GM06990 (cell line): ENCODE measurements around the gene FOCAD.

Experiments
- DNase-seq: peaks from one replicate; pipeline ENCODE4 v3.0.0-alpha.2; 2011; ENCODE audit not compliant: insufficient read length; ENCODE audit errors: extremely low read depth
- H3K27me3 ChIP-seq: replicated peaks from 2 replicates; pipeline ENCODE4 v1.6.0; 2011; ENCODE audit warnings: low read length; ENCODE audit not compliant: control insufficient read depth, insufficient read depth
- H3K36me3 ChIP-seq: 2 replicates; pipeline ENCODE4 v1.5.1; 2011; ENCODE audit warnings: low read length; ENCODE audit not compliant: control insufficient read depth, insufficient read depth
- H3K4me3 ChIP-seq: replicated peaks from 2 replicates; pipeline ENCODE4 v1.5.1; 2011; ENCODE audit warnings: low read depth, mild to moderate bottlenecking, control low read depth, low read length
- TF ChIP-seq, protein P1 (sequence below): IDR thresholded peaks from 2 replicates; pipeline ENCODE4 v1.5.1; 2011; ENCODE audit warnings: low read length, control low read depth, mild to moderate bottlenecking, inconsistent platforms; ENCODE audit not compliant: insufficient read depth, poor library complexity, severe bottlenecking

Gene FOCAD

DNA sequence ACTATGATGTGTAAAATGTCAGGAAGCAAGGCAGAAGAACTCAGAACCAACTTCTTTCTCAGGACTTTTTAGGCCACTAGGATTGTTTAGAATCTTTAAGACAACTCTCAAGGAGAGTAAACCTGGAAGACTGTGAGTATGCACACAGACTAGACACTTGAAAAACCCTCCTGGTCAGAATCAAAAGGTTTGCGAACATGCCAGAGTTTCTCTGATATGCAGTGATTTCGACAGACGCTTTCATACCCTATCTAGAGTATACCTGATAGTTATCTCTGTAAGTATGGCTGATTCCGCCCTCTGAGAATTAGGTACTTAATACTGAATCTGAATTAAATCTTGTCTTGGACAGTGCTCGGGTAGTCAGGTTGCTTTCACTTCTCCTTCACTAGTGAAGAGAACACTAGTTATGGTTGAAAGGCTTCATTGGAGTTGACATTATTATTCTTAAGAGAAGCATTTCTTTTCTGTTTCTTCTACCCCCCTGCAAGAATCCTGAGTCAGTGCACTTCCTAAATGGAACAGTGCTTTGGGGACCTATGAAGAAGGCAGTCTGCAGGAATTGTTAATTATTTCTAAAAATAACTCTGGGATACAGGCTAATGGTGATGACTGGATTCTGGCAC, 189.3 kb downstream of the FOCAD start:
- Histone ChIP-seq H3K4me3 (no peak overlapping the region), H3K27me3 (no peaks in the 10 kb centered on the region), H3K36me3 (no peaks in the 10 kb centered on the region)
- no peak for DNase-seq
- TF ChIP-seq, protein P1, sequence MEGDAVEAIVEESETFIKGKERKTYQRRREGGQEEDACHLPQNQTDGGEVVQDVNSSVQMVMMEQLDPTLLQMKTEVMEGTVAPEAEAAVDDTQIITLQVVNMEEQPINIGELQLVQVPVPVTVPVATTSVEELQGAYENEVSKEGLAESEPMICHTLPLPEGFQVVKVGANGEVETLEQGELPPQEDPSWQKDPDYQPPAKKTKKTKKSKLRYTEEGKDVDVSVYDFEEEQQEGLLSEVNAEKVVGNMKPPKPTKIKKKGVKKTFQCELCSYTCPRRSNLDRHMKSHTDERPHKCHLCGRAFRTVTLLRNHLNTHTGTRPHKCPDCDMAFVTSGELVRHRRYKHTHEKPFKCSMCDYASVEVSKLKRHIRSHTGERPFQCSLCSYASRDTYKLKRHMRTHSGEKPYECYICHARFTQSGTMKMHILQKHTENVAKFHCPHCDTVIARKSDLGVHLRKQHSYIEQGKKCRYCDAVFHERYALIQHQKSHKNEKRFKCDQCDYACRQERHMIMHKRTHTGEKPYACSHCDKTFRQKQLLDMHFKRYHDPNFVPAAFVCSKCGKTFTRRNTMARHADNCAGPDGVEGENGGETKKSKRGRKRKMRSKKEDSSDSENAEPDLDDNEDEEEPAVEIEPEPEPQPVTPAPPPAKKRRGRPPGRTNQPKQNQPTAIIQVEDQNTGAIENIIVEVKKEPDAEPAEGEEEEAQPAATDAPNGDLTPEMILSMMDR: no peak

DNA sequence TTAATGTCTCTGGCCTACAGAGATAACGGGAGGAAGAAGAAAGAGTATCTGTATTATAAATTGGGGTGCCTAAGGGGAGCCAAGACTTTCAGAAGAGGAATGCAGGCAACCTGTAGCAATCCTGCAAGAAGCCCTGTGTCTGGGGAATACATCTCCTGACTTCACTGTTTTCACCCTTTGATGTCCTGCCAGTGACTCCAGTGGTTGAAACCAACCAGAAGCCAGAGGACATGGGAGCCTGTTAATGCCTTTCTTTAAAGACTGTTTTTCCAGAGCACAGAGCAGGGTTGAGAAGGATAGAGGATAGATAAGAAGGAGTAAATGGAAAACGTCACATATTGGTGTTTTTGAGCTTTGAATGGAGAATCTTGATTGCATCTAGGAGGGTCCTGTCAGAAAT, 196.2 kb downstream of the FOCAD start:
- H3K27me3 ChIP-seq: no peaks in the 10 kb centered on the region
- H3K4me3 ChIP-seq: no peak overlapping the region
- TF ChIP-seq, protein P1: no peak
- DNase-seq: no peak
- H3K36me3 ChIP-seq: no peaks in the 10 kb centered on the region

GRCh38 chr9:20880675-20881074, 196.6 kb downstream of the FOCAD start:
- no peaks in the 10 kb centered on the region for H3K27me3 ChIP-seq
- DNase-seq: no peak
- no peaks in the 10 kb centered on the region for H3K36me3 ChIP-seq
- TF ChIP-seq, protein P1: no peak
- H3K4me3 ChIP-seq: no peak overlapping the region

DNA sequence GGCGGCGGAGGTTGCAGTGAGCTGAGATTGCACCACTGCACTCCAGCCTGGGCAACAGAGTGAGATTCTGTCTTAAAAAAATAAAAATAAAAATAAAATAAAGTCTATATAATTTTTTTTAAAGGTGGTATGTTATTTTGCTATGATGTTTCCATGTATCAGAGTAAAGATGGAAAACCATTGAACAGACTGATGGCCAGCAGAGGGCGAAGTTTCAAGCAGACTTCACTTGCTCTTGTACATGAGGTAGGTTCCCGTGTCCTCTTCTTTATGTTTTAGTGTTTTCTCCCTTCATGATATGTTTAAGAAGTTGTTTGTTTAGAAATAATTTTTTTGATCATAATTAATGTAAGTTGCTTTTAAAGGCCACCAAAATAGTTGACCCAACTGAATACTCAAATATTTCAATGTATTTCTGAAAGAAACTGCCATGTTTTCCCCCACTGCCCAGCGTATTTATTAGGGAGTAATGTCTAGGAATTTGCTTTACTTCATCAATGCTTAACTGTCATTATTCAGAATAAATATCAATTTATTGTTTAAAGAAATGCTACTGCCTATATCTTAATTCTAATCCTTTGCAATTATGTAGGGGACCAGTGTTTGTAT, 201.0 kb downstream of the FOCAD start:
- H3K36me3 ChIP-seq: no peaks in the 10 kb centered on the region
- no peaks in the 10 kb centered on the region for H3K27me3 ChIP-seq
- H3K4me3 ChIP-seq: no peak overlapping the region
- TF ChIP-seq, protein P1: peak; percentile 73
- DNase-seq: no peak

GRCh38 chr9:20898885-20899554, 215.0 kb downstream of the FOCAD start:
- no peaks in the 10 kb centered on the region for H3K36me3 ChIP-seq
- TF ChIP-seq, protein P1: no peak
- no peaks in the 10 kb centered on the region for H3K27me3 ChIP-seq
- H3K4me3 ChIP-seq: no peak overlapping the region
- no peak for DNase-seq

DNA sequence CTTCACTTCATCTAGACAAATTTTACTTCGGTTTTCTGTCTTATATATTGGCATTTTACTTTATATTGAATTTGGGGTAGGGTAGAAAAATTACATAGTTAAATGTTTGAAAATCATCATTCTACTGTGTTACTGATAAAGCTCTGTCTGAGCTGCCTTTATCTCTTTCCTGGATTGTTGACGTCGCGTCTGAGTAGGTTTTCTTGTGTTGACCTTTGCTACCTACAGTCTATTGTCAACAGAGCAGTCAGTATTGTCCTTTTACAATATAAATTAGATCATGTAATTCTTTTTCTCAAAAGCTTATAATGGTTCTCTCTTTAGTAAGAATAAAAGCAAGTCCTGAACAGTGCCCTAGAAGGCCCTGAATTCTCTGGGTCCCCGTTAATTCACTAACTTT, 219.2 kb downstream of the FOCAD start:
- no peaks in the 10 kb centered on the region for H3K36me3 ChIP-seq
- H3K27me3 ChIP-seq: no peaks in the 10 kb centered on the region
- DNase-seq: no peak
- TF ChIP-seq, protein P1: no peak
- H3K4me3 ChIP-seq: no peak overlapping the region
